T-cell (primary cell): ENCODE results near the gene FBRSL1. TPM values are rescaled to one million over a fixed set of nuclear protein-coding genes. Genes with fewer than 3 reads are reported as not detected.
A peak's percentile ranks its signal among the peaks of the same experiment; 100 is the strongest.

Experiments
- ATAC-seq, 4 experiments: fragments of 200-7000 bp in 3 of 4; fragments of 150-1000 bp in 1 of 4; cut with Tn5 transposase; replicated peaks in 1 of 4; 1 replicate in 3 of 4; 2 replicates in 1 of 4; pipeline ENCODE4 v1.10.0; 2021; ENCODE audit warnings: moderate library complexity in 3 of 4, mild to moderate bottlenecking in 2 of 4, moderate number of reproducible peaks in 1 of 4
- CTCF ChIA-PET, 2 donors: fragments of 300-600 bp; sonication (Branson Sonifier 250); formaldehyde crosslinking; loops; one replicate each; lab custom pipeline; 2022; ENCODE audit warnings: antibody characterized with exemption in 2 of 2; lab: Charles Lee
- POLR2A ChIA-PET, 2 donors: fragments of 300-600 bp; sonication (Branson Sonifier 250); formaldehyde crosslinking; loops; one replicate each; lab custom pipeline; 2022; ENCODE audit warnings: antibody characterized with exemption in 2 of 2; lab: Charles Lee
- DNase-seq, 35 experiments: peaks; one replicate each; pipeline versions ENCODE4 v3.0.0 to v3.0.0-alpha.2; 2013 to 2023
- H3K27ac ChIP-seq: one replicate; pipeline ENCODE4 v1.5.1; 2013; ENCODE audit warnings: low read length
- H3K27me3 ChIP-seq, 2 experiments: replicated peaks in 1 of 2; 1 replicate in 1 of 2; 2 replicates in 1 of 2; pipeline versions ENCODE4 v1.6.1 to v1.7.0; 2013; ENCODE audit warnings: low read length in 1 of 2, mixed read lengths in 1 of 2; ENCODE audit not compliant: control insufficient read depth in 2 of 2, insufficient read depth in 2 of 2; ENCODE audit errors: extremely low read depth in 1 of 2
- H3K36me3 ChIP-seq, 2 donors: 1 replicate in 1 of 2; 2 replicates in 1 of 2; pipeline versions ENCODE4 v1.6.1 to v1.7.0; 2013; ENCODE audit warnings: low read length in 1 of 2; ENCODE audit not compliant: control insufficient read depth in 2 of 2, insufficient read depth in 1 of 2; ENCODE audit errors: extremely low read depth in 1 of 2
- H3K4me1 ChIP-seq, 2 experiments: 1 replicate in 1 of 2; 2 replicates in 1 of 2; pipeline versions ENCODE4 v1.6.1 to v1.7.0; 2013; ENCODE audit warnings: low read length in 2 of 2, mixed read lengths in 1 of 2; ENCODE audit not compliant: insufficient read depth in 2 of 2, control insufficient read depth in 1 of 2; ENCODE audit errors: extremely low read depth in 1 of 2
- H3K4me3 ChIP-seq, 2 donors: 1 replicate in 1 of 2; 2 replicates in 1 of 2; pipeline versions ENCODE4 v1.5.1 to v1.7.0; 2013; ENCODE audit warnings: mild to moderate bottlenecking in 2 of 2, low read length in 1 of 2, moderate library complexity in 1 of 2; ENCODE audit not compliant: control insufficient read depth in 1 of 2; ENCODE audit errors: extremely low read depth in 1 of 2
- H3K9me3 ChIP-seq: 2 replicates; pipeline ENCODE4 v1.7.0; 2013
- H3K27ac Mint-ChIP-seq, 2 donors: one replicate each; pipeline ENCODE4 v1.8.0; 2020 to 2021; ENCODE audit warnings: mild to moderate bottlenecking in 2 of 2, mixed read lengths in 2 of 2
- H3K27me3 Mint-ChIP-seq, 2 donors: one replicate each; pipeline ENCODE4 v1.8.0; 2021 to 2022; ENCODE audit warnings: mixed read lengths in 2 of 2
- H3K36me3 Mint-ChIP-seq: one replicate; pipeline ENCODE4 v1.8.0; 2021; ENCODE audit warnings: mixed read lengths
- H3K4me1 Mint-ChIP-seq, 3 donors: one replicate each; pipeline ENCODE4 v1.8.0; 2020 to 2022; ENCODE audit warnings: mixed read lengths in 3 of 3, mild to moderate bottlenecking in 1 of 3
- H3K4me3 Mint-ChIP-seq, 3 donors: one replicate each; pipeline ENCODE4 v1.8.0; 2020 to 2022; ENCODE audit warnings: mild to moderate bottlenecking in 3 of 3, mixed read lengths in 3 of 3, moderate library complexity in 3 of 3
- H3K9me3 Mint-ChIP-seq, 3 donors: one replicate each; pipeline ENCODE4 v1.8.0; 2020 to 2022; ENCODE audit warnings: mixed read lengths in 3 of 3
- WGBS: methylation state at CpG from one replicate; pipeline ENCODE4 v1.1.5; 2013; ENCODE audit warnings: missing lambda C conversion rate; ENCODE audit not compliant: insufficient coverage; 5-methylcytosine and 5-hydroxymethylcytosine counted together
- total RNA-seq, 35 experiments: library from RNA in 6 of 35; stranded (reverse) in 6 of 35; fragments of 120-200 nt in 1 of 35; gene quantifications; one replicate each; pipeline versions ENCODE4 v1.2.1 to v1.2.4 and lab custom pipeline; 2013 to 2026

The FBRSL1 gene
- total RNA-seq, 5 donors from 2014 or later (not counting 1 experiment from before 2014, with no cell fraction given), result 82.1 to 114 (median 99.3) TPM

DNA sequence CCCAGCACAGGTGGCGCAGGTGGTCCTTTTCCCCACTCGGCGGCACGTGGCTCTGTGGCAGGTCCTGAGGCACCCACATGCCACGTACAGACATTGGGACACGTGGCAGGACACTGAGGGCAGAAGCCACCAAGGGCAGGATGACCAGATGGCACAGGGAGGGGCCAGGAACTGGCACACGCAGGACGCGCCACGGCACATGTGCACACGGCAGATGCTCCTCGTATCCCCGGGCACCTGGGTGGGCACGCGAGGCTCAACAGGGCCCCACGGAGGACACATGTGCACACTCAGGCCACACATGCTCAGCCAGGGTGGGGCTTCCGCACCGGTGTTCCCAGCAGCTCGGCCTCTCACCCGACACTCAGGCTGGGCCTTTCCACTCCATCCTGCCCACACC is 52.0 kb downstream of the FBRSL1 start:
- DNase-seq (no peak), ATAC-seq (no peak)
- Histone ChIP-seq H3K27me3 (no peaks in the 10 kb centered on the region), H3K36me3 (peaks cover 0 to 2% of the 10 kb centered on the region in 2 donors), H3K4me3 (no peak overlapping the region), H3K9me3 (no peaks in the 10 kb centered on the region), H3K4me1 (peaks cover 4 to 20% of the 10 kb centered on the region in 2 experiments), H3K27ac (no peak overlapping the region)
- ChIA-PET CTCF (no interaction called here), POLR2A (no interaction called here)
- Mint-ChIP-seq H3K27ac (no peak overlapping the region), H3K27me3 (no peaks in the 10 kb centered on the region), H3K36me3 (peaks cover 4% of the 10 kb centered on the region), H3K9me3 (no peaks in the 10 kb centered on the region), H3K4me3 (no peak overlapping the region), H3K4me1 (peaks cover 11 to 15% (median 15%) of the 10 kb centered on the region in 3 donors)
- 92% methylated on average over 14 of the region's 20 CpGs for WGBS

DNA sequence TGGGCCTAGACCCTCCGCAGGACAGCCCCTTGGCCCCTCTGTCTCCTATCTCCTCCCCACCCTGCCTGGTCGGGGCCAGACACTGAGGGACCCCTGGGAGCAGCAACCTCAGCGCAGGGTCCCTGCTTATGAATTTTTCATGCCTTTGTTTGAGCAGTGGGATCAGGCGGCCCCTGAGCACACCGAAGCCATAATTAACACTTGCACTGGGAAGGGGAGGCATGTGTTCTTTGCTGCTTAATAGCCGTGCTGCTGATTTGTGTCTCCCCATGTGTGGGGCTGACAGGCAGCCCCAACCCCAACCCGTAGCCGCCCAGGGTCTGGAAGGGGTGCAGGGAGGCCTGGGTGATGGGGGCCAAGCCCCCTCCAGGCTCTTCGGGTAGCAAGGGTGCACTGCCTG is 52.7 kb downstream of the FBRSL1 start:
- POLR2A ChIA-PET, result interaction anchor here in 1 of 2 donors (0.7 kb wide), 1 partner anchor 84 kb away, joined by 3 read pairs; no protein-coding TSS in a partner anchor
- DNase-seq (no peak), ATAC-seq (no peak)
- H3K27me3 Mint-ChIP-seq, result no peaks in the 10 kb centered on the region
- peaks cover 4% of the 10 kb centered on the region for H3K36me3 Mint-ChIP-seq
- Histone ChIP-seq H3K27ac (no peak overlapping the region), H3K4me1 (peaks cover 4 to 20% of the 10 kb centered on the region in 2 experiments), H3K9me3 (no peaks in the 10 kb centered on the region), H3K4me3 (no peak overlapping the region), H3K27me3 (no peaks in the 10 kb centered on the region), H3K36me3 (peaks cover under 1 to 3% of the 10 kb centered on the region in 2 donors)
- WGBS, result 80% methylated on average over 6 of the region's 9 CpGs
- H3K27ac Mint-ChIP-seq, result no peak overlapping the region
- no peak overlapping the region for H3K4me3 Mint-ChIP-seq
- peaks cover 10 to 15% (median 13%) of the 10 kb centered on the region in 3 donors for H3K4me1 Mint-ChIP-seq
- no peaks in the 10 kb centered on the region for H3K9me3 Mint-ChIP-seq
- CTCF ChIA-PET, result no interaction called here

DNA sequence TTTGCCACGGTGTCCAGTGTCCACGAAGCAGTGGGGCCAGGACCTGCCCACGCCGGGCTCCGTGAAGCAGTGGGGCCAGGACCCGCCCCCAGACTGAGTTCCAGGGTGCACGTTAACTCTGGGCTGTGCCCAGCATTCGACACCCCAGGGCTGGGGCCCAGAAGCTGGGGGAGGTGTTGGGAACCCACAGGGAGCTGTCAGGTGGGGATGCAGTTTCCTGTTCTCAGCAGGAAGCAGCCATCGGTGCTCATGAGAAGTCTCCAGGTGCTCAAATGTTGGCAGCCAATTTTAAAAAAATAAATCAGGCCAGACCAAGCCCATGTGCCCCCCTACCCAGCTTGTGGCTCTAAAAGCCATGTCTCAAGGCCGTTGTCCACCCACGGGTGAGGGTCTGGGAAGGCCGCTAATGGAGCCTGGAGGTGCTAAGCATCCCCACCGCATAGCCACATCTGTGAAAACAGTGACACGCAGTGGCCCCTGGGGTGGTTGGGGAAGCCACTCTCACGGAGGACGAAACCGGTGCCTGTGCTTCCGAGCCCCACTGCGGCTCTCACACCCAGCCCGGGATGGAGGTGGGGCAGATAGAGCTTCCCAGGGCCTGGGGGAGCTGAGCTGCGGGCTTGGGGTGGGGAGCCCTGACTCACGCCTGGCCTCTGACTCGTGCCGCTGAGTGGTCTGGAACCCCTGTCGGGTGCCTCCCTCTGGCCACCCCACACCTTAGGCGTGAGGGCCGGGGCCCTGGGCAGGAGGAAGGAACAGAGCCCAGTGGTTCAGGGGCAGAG is 53.5 kb downstream of the FBRSL1 start:
- peak in 2 of 4 experiments; percentile 31 to 41 for ATAC-seq
- POLR2A ChIA-PET, result no interaction called here
- 55% methylated on average over 25 of the region's 27 CpGs for WGBS

DNA sequence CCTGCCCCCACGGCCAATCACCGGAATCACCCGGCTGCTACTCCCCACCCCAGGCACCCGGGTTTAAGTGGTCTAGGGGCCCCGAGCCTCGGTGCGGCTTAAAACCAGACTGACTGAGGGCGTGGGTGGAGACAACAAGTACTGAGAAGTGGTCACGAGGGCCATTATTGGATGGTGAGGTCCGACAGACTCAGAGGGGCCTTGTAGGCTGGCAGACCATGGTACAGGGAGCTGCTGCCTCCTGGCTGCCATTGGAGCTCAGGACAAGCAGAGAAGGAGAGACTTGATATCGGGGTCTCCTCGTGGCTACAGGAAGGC is 54.1 kb downstream of the FBRSL1 start:
- Mint-ChIP-seq H3K27ac (no peak overlapping the region), H3K9me3 (no peaks in the 10 kb centered on the region), H3K4me1 (peaks cover 9 to 15% (median 13%) of the 10 kb centered on the region in 3 donors), H3K36me3 (peaks cover 4% of the 10 kb centered on the region), H3K4me3 (no peak overlapping the region), H3K27me3 (no peaks in the 10 kb centered on the region)
- ATAC-seq (no peak), DNase-seq (no peak)
- 96% methylated on average over 12 of the region's 12 CpGs for WGBS
- Histone ChIP-seq H3K4me1 (peaks cover 4 to 20% of the 10 kb centered on the region in 2 experiments), H3K9me3 (no peaks in the 10 kb centered on the region), H3K27me3 (no peaks in the 10 kb centered on the region), H3K36me3 (peaks cover 7 to 12% of the 10 kb centered on the region in 2 donors), H3K4me3 (no peak overlapping the region), H3K27ac (no peak overlapping the region)
- ChIA-PET CTCF (no interaction called here), POLR2A (no interaction called here)

More for the DNA sequence above, 53.5 kb downstream of the FBRSL1 start:
- H3K27ac Mint-ChIP-seq, result no peak overlapping the region
- DNase-seq, result no peak
- peaks cover 9 to 15% (median 13%) of the 10 kb centered on the region in 3 donors for H3K4me1 Mint-ChIP-seq
- peaks cover 4% of the 10 kb centered on the region for H3K36me3 Mint-ChIP-seq
- Histone ChIP-seq H3K4me3 (no peak overlapping the region), H3K27ac (no peak overlapping the region), H3K36me3 (peaks cover 7 to 9% of the 10 kb centered on the region in 2 donors), H3K9me3 (no peaks in the 10 kb centered on the region), H3K27me3 (no peaks in the 10 kb centered on the region), H3K4me1 (peaks cover 4 to 20% of the 10 kb centered on the region in 2 experiments)
- no peaks in the 10 kb centered on the region for H3K27me3 Mint-ChIP-seq
- H3K4me3 Mint-ChIP-seq, result no peak overlapping the region
- CTCF ChIA-PET, result interaction anchor here in 1 of 2 donors (0.6 kb wide), 1 partner anchor 40 kb away, joined by 3 read pairs; no protein-coding TSS in a partner anchor
- no peaks in the 10 kb centered on the region for H3K9me3 Mint-ChIP-seq

DNA sequence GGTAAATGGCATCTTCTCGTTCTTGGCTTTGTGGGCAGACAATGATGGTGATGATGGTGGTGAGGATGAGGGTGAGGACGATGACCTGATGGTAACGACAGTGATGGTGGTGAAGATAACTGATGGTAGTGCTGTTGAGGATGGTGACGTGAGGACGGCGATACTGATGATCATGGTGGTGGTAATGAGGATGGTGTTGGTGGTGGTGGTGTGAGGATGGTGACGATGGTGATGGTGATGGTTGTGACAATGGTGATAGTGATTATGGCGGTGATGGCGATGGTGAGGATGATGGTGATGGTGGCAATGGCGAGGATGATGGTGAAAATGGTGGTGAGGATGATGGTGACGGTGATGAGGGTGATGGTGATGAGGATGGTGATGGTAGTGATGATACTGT is 54.5 kb downstream of the FBRSL1 start:
- Mint-ChIP-seq H3K27me3 (no peaks in the 10 kb centered on the region), H3K4me1 (peaks cover 9 to 15% (median 13%) of the 10 kb centered on the region in 3 donors), H3K4me3 (no peak overlapping the region), H3K27ac (no peak overlapping the region), H3K9me3 (no peaks in the 10 kb centered on the region), H3K36me3 (peaks cover 4% of the 10 kb centered on the region)
- POLR2A ChIA-PET, result no interaction called here
- peaks cover 7 to 12% of the 10 kb centered on the region in 2 donors for H3K36me3 ChIP-seq
- H3K4me3 ChIP-seq, result no peak overlapping the region
- H3K27me3 ChIP-seq, result no peaks in the 10 kb centered on the region
- H3K9me3 ChIP-seq, result no peaks in the 10 kb centered on the region
- H3K27ac ChIP-seq, result no peak overlapping the region
- no peak for ATAC-seq
- WGBS, result 94% methylated on average over 9 of the region's 11 CpGs
- no peak for DNase-seq
- CTCF ChIA-PET, result no interaction called here
- peaks cover 4 to 20% of the 10 kb centered on the region in 2 experiments for H3K4me1 ChIP-seq

DNA sequence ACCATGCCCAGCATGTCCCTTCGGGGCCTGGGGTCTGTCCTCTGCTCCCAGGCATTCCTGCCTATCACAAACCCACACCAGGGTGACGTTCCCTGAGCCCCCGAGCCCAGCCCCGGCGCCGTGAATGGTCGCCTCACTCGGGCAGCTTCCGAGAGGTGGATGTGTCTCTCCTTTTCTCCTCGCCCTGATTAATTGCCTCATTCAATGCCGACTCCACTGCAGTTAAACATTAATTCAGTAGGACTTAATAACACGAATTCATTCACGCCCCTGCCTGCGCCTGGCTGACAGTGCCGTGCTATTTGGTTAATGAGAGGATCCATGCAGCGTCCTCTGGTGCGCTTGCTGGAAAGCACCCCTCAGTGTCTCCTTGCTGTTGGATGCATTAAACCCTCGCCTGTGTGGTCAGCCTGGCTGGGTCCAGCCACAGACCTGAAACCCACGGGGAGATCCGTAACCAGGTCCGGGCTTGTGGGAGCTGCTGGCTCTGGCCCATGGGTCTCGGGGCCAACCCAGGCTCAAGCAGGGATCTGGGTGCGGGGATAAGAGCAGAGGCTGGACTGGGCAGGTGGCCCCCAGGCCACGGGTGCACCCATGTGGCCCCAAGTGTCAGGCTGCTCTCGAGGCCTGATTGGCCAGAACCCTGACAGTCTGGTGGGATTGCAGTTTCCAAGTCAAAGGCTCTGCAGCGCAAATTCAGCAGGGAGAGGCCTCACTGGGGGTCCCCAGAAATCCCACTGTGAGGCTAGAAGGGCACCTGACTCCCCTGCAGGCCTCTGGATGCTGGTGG is 55.4 kb downstream of the FBRSL1 start:
- WGBS, result 95% methylated on average over 25 of the region's 26 CpGs
- Mint-ChIP-seq H3K9me3 (no peaks in the 10 kb centered on the region), H3K27me3 (no peaks in the 10 kb centered on the region), H3K4me1 (peaks cover 9 to 15% (median 13%) of the 10 kb centered on the region in 3 donors), H3K4me3 (no peak overlapping the region), H3K27ac (no peak overlapping the region), H3K36me3 (peaks cover 4% of the 10 kb centered on the region)
- Histone ChIP-seq H3K4me1 (peaks cover 4 to 20% of the 10 kb centered on the region in 2 experiments), H3K36me3 (peaks cover 7 to 15% of the 10 kb centered on the region in 2 donors), H3K27me3 (no peaks in the 10 kb centered on the region), H3K9me3 (no peaks in the 10 kb centered on the region), H3K4me3 (no peak overlapping the region), H3K27ac (no peak overlapping the region)
- DNase-seq, result no peak
- CTCF ChIA-PET, result no interaction called here
- POLR2A ChIA-PET, result no interaction called here
- ATAC-seq, result no peak
